HG03521 (cell line): ENCODE data around the gene JAKMIP1.

Experiments used
- ATAC-seq: cut with Tn5 transposase; IDR thresholded peaks from one replicate; pipeline ENCODE4 v1.9.1; 2021; ENCODE audit warnings: mild to moderate bottlenecking, moderate library complexity; ENCODE audit not compliant: unreplicated experiment

The JAKMIP1 gene

DNA sequence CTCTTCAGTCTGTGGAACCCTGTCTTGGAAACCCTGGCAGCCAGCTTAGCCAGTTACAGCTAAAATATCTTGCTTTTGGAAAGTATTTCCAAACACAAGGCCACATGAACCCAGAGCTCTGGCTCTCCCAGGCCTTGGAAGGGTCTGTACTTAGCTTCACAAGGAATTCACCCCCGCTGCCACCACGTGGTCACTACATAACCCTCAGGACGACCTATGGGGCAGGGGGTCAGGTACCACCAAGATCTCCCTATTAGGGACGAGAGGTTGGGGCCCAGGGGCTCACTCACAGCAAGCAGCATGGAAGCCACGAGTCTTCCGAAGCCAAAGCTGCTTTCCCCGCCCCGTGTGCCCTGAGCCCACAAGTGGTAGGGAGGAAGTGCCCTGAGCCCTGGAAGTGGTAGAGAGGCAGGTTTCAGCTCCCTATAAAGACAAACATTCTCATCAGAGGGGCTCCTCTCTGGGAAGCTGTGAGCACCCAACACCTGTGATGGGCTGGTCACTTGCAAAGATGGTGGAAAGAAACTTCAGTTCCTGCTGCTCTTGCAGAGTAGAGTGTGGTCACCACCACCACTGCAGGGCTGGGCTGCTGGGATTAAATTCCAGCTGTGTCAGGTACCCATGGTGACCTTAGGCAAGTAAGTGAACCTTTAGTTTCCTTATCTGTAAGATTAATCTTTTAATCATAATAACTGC is 4.7 kb upstream of the JAKMIP1 start:
- no peak for ATAC-seq

DNA sequence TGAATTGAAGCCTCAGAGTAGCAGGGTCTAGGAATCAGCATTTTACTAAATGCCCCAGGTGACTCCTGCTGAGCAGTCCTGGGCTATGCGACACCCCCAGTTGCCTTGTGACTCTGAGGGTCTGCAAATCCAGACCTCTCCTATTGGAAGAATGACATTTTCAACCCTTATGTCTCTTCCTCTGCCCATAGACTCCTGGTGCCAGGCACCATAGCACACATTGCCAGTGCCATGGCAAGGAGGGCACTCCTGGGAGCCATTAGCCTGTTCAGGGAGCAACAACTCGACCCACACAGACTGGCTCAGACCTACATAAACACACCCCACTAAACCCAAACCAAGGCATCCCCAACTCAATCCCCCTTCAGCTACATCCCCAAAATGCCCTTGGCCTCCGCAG is 3.7 kb upstream of the JAKMIP1 start:
- no peak for ATAC-seq

DNA sequence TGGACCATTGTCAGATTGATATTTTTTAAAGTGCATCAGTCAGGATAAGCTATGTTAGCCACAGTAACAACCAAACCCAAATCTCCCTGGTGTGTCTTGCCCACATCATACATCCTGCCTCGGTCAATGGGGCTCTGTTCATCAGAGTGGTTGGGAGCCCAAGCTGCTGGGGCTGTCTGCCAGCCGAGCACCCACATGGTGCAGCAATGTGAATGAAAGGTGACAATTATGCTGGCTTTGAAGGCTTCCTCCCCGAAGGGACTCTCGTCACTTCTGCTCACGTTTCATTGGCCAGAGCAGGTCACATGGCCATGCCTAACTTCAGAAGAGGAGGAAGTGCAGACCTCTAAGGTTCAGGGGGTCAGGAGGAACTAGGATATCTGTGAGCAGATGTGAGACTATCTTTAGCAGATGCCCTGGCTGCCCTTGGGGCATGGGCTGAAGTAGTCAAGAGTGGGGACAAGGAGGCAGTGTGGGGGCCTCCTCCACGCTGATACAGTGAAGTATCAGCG is 1.3 kb upstream of the JAKMIP1 start:
- no peak for ATAC-seq

DNA sequence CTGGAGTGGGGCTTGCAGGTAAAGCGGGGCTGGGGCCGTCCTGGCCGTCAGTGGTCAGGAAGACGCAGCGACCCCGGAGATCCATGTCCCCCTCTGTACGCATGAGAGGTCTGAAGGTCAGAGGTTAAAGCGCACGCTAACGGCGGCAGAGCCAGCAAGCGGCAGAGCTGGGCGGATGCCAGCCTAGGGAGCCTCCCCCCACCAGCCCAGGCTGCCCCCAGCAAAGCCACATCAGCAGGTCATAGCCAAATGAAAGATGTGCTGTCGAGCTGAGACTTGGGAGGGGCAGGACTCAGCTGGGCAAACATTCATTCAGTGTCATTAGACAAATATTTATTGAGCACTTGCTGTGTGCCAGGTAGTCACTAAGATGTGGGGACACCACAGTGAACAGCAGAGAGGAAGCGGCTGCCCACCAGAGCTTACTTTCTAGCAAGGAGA is 593 bp upstream of the JAKMIP1 start:
- peak; percentile 4 for ATAC-seq

DNA sequence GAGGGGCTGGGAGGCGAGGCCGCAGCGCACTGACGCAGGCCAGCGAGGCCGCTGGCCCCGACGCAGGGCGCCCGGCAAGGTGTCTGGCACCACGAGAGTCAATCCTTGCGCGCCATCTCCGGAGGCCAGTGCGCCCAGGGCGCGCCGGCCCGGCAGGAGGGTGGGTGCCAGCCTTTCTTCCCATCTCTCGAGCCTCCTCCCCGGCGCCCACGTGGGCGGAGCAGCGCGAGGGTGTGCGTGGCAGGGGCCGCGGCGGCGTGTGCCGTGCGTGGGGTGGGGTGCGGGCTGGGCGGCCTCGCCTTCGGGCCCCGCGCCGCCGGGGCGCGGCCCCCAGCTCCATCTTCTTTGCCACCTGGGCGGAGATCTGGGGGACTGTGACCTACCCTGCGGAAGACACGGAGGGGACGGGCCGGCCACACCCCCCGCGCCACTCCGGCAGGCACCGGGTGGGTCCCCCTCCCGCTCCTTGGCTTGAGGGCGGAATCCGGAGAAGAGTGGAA is 877 bp downstream of the JAKMIP1 start:
- ATAC-seq: no peak

DNA sequence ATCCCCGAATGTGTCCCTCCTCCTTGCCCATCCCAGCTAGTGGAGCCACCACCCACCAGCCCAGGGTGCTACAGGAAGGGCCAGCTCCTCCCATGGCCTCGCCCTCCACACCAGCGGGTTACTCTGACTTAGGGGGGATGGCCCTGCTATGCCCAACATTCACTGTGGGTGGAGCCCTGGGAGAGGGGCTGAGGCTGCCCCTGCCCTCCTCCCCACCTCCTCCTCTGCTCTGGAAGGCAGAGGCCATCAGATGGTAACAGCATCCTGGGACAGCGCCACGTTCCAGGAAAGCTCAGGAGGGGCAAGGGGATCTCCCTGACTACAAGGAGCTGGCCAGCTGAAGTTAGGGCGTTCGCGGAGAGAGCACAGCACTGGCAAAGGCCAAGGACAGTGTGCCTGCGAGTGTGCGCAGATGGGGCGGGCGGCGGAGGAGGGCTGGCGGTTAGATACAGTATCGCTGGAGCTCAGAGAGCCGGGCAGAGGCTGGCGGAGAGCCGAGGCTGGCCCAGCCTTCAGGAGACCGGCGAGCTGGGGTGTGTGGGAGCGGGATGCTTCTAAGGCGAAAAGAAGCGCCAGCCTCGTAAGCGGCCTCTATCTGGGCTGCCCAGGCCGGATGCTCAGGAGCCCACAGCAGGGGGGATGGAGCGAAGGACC is 1.5 kb downstream of the JAKMIP1 start:
- no peak for ATAC-seq

DNA sequence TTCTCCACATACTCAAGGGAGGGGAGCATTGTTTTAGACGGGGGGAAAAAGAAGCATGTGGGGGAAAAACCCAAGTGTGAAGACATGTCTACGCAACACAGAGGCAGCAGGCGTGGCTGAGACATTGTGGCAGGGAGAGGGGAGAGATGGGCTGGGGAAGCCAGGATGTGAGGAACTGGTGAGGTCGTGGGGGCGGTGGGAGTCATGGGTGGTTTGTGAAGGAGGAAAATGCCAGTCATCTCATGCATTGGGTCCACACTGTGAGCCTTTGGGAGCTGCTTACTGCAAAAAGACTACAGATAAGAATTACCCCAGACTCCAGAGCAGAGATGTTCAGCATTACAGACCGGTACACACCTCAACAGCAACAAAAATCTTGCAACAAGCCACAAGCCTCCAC is 2.1 kb downstream of the JAKMIP1 start:
- no peak for ATAC-seq

DNA sequence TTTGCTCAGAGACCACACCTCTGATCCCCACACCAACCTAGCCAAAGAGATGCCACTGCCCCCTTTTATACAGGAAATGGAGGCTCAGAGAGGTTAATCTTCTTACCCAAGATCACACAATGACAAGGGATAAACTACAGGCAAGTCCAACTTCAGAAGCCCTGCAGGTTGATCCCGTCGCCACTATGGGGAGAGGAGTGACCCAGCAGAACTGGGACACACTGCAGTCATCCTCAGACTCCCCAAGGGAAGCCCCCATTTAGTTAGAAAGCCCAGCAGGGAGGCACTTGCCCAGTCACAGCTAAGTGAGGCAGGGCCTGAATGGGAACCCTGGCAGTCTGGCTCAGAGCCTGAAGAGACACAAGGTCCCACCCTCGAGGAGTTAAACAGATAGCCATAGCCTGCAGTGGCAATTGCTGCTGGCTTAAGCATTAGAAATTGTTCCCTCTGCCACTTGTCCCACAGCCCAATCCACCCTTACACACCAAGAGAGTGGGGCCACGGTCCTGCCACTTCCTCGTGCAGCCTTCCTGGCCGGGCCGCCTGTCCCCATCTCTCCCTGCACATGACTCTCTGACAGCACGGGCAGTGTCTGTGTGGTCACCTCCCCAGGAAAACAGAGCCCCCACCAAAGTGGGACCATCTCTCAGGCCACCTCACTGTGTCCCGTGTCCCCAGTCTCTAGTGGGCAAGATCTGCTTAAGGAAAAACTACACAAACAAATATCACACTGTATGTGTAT is 2.7 kb downstream of the JAKMIP1 start:
- ATAC-seq: no peak

DNA sequence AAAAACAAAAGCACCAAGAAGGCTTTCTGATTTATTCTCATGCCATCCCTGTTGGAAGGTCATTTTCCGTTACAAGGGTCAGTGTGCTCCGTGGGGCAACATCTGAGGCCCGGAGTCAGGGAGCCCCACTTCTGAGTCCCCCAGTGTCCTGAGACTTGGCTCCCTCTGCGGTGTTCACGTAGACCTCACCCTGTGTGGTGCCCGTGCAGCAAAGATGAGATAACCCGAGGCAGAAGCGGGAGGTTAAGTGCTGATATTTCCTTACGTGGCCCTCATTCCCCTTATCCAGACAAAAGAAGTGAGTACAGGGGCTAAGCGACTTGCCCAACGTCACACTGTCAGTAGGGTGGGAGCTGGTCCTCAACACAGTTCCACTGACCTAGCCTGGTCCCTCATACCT is 3.5 kb downstream of the JAKMIP1 start:
- ATAC-seq: no peak

DNA sequence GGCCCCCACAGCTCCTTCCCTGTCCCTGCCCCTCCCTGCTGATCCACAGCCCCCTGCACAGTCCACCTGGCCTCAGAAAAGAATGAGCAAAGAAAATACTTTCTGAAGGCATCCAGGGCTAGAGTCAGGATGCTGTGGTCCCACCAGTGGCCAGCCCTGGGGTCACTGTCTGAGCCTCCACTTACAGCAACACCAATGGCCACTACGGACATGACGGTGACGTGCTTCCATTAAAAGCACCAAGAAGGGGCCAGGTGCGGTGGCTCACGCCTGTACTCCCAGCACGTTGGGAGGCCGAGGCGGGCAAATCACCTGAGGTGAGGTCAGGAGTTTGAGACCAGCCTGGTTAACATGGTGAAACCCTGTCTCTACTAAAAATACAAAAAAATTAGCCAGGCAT is 4.0 kb downstream of the JAKMIP1 start:
- ATAC-seq: no peak

DNA sequence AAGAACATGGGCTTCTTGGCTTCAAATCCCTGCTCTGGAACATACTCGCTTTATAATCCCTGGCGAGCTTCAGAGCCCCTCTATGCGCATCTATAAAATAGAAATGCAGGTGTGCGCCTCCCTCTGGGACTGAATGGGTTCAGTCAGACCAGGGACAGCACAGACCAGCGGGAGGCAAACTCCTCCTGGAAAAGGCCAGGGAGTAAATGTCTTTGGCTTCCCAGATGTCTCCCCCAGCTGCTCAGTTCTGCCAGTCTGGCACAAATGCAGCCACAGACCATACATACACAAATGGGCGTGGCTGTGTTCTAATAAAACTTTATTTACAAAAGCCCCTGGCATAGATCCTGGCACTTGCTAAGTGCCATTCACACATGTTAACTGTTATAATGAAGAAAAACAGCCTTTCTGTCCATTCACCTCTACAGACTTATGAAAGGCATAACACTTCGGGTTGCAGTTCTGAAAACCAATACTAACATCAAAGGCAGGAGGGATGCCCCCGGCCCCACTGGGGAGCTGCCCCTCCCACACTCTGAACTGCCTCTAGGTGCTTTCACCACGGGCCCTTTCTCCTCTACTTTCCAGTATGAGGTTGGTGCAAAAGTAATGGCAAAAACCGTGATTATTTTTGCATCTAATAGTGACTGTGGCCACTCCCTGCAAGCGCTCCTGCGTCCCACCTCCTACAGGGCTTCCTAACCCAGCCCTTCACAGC is 4.6 kb downstream of the JAKMIP1 start:
- ATAC-seq: no peak

DNA sequence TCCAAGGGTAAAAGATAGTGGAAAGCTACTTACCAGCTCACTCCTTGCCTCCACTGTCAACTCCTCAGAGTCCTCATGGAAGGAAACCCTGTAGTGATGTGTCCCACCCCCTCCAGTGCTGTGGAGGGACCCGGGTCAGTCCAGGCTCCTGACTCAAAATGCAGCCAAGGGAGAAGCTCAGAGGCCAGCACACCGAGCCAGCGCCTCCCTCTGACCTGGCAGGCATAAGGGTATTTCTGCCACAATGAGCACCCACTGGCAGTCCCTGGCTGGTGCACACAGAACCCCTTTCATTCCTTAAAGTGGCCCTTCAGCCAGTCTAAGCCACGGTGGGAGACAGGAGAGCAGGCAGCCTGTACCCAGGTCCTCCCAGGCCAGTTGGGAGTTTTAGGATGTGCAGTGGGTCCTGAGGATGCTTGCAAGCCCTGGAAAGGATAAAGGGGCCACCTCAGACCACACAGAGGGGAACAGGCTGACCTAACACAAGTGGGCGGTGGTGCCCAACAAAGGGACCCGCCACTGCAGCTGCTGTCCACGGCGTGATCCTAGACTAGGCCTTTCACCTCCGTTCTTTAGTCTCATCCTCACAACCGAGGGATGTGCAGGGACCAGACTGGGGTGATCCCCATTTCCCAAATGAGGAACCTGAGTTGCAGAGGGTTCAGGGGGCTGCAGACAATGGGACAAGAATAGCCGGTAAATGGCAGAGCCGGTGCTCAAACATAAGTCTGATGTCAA is 5.7 kb downstream of the JAKMIP1 start:
- no peak for ATAC-seq

DNA sequence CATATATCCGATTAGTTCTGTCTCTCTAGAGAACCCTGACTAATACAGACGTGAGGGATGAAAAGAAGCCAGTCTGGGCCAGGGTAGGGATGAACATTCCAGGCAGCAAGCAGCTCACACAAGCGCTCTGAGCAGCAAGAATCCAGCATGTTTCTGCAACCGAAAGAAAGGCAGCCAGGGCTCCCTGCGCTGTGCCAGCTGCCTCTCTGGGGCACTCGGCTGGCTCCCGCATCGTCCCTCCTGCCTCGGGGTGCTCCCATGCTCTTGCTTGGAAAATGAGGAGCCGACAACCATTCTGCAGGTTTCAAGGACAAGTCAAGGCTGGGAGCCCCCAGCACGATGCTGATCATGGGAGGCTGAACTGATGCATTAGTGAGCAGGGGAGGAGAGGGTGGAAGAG is 7.0 kb downstream of the JAKMIP1 start:
- no peak for ATAC-seq

DNA sequence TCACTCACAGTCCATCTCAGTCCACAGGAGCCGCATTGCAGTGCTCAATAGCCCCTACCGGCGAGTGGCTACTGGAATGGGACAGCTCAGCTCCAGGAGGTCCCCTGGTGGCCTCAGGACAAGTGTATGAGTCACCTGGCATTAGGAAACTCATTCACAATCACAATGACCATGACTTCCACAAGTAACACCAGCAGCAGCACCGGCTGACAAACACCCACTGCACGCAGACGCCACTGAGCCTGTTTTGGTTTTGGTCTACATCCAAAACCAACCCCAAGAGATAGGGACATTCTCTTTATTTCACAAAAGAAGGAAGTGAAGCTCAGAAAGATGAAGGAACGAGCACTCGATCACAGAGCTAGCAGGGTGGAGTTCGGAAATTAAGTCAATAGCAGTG is 8.1 kb downstream of the JAKMIP1 start:
- ATAC-seq: no peak

DNA sequence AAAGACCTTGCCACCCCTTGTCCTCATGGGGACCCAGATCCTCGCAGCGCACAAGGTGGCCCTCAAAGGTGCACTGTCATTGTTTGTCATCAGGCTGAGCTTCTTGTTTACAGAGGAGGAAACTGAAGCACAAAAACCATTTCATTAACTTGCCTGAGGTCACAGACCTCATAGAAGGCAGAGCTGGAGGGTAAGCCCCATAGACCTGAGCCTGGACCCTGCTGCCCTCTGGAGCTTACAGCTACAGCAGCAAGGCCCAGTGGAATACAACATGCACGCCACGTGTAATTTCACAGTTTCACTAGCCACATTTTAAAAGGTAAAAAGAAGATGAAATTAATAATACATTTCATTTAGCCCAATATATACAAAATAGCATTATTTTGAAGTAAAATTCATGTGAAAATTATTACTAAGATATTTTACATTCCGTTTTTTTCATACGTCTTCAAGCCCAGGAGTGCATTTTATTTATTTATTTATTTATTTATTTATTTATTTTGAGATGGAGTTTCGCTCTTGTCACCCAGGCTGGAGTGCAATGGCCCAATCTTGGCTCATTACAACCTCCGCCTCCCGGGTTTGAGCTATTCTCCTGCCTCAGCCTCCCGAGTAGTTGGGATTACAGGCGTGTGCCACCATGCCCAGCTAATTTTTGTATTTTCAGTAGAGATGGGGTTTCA is 8.8 kb downstream of the JAKMIP1 start:
- ATAC-seq: no peak

DNA sequence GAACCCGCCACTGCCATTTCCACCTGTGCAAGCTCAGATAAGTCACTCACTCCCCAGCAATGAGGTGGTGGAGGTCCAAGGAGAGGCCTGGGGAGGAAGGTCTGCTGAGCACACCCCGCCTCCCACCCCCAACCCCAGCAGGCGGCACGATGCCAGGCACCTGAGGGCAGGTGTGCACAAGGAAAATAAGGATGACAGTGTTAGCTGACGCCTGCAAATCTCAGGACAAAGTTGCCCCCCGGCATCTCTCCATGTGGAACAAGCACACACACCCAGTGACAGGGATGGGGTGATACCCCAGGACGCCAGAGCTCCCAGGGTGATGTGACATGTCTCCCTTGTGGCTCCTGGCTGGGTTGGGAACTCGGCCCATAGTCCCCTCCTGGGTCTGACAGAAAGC is 9.9 kb downstream of the JAKMIP1 start:
- ATAC-seq: no peak

DNA sequence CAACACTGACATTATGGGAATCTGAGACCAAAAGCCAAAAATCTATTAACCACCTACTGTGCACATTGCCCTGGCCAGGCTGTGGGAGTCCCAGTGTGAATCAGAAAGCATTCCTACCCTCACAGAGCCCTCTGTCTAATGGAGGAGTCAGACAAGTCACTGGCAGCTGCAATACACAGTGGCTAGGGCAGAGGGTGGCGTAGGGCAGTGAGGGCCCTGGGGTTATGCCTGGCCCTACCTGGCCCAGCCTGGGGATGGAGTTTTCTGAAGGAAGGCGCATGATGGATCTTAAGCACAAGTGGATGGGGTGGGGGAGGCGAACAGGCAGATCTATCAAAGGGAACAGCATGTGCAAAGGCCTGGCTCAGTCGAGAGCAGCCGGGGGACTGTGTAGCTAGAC is 10.8 kb downstream of the JAKMIP1 start:
- no peak for ATAC-seq

DNA sequence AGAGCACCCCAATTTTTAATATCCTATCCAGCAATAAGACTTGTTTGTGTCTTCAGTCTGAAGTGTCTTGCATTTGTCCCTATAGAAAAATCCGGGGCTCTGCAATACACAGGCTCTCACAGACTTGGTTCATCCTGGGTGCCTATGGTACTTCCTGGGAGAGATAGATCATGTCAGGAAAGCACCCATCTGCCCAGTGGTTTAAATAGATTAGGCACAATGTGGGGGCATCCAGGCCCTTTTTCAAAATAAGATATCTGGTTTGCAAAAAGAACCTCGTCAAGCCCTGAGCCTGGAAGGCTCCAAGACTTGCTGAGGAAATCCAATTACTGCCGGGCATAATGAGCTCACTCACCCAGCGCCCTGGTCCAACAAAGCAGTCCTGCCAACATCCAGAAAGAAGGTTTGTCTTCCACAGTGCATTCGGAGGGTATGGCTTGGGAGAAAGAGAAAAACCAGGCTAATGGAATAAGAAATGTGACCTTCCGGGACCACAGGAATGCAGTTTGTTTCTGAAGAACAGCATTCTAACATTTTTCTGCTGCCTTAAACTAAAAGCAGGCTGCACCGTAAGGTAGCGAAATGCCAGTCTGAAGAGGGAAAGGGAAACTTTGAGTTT is 11.6 kb downstream of the JAKMIP1 start:
- ATAC-seq: no peak

DNA sequence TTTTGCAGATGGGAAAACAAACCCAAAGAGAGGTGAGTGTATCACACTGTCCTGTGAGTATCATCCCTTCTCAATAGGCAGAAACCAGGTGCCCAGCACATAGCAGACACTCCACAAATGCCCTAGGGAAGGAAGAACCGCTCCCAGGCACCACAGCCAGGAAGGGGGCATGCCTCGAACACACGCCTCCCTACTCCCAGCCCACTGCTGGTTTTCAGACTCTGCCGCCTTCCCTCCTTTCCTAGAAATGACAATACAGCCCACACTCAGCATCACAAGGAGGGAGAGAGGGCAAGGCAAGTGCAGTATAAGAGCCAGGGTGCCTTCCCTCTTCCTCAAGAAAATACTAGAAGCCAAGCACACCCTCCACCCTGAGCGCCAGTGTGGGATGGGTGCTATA is 16.2 kb downstream of the JAKMIP1 start:
- no peak for ATAC-seq
